H1 (cell line): ENCODE measurements around the gene RETREG1. TPM values are rescaled to one million over a fixed set of nuclear protein-coding genes. Genes with fewer than 3 reads are reported as not detected.

Experiments used
- CTCF ChIA-PET: fragments of 300-600 bp; sonication (Branson Sonifier 250); formaldehyde crosslinking; loops from one replicate; lab custom pipeline; 2021; ENCODE audit not compliant: partially characterized antibody; lab: Charles Lee
- POLR2A ChIA-PET: fragments of 300-600 bp; sonication (Branson Sonifier 250); formaldehyde crosslinking; loops from one replicate; lab custom pipeline; 2021; ENCODE audit warnings: inconsistent platforms; ENCODE audit not compliant: partially characterized antibody; lab: Charles Lee
- DNase-seq, 2 experiments: peaks; one replicate each; pipeline versions ENCODE4 v3.0.0 to v3.0.0-alpha.2; 2010 to 2022; ENCODE audit warnings: low spot score in 2 of 2, low read depth in 1 of 2, mixed read lengths in 1 of 2
- FAIRE-seq: peaks from 2 replicates; lab custom pipeline; 2011; peaks lifted over from hg19 to GRCh38; lab: Jason Lieb, UNC
- H2AFZ ChIP-seq: 2 replicates; pipeline ENCODE4 v1.8.1; 2012; ENCODE audit warnings: low read length, inconsistent platforms
- H2AK5ac ChIP-seq: 2 replicates; pipeline ENCODE4 v1.6.1; 2013; ENCODE audit warnings: low read depth, low read length
- H2BK120ac ChIP-seq: replicated peaks from 2 replicates; pipeline ENCODE3; 2013; ENCODE audit warnings: low read depth, low read length, inconsistent platforms
- H2BK12ac ChIP-seq: 2 replicates; pipeline ENCODE4 v1.6.1; 2013; ENCODE audit warnings: low read depth, low read length
- H2BK15ac ChIP-seq: 2 replicates; pipeline ENCODE4 v1.6.1; 2013; ENCODE audit warnings: low read length
- H2BK20ac ChIP-seq: 2 replicates; pipeline ENCODE4 v1.6.1; 2013; ENCODE audit warnings: low read length
- H2BK5ac ChIP-seq: 2 replicates; pipeline ENCODE4 v1.6.1; 2013; ENCODE audit warnings: low read depth, low read length
- H3K14ac ChIP-seq: 2 replicates; pipeline ENCODE4 v1.6.1; 2013; ENCODE audit warnings: inconsistent platforms; ENCODE audit not compliant: insufficient read length
- H3K18ac ChIP-seq: 2 replicates; pipeline ENCODE4 v1.6.1; 2013; ENCODE audit warnings: low read length; ENCODE audit errors: extremely low read depth
- H3K23ac ChIP-seq: 2 replicates; pipeline ENCODE4 v1.6.1; 2013; ENCODE audit warnings: inconsistent platforms; ENCODE audit not compliant: insufficient read length
- H3K23me2 ChIP-seq: 2 replicates; pipeline ENCODE4 v1.6.1; 2013; ENCODE audit warnings: low read depth, low read length
- H3K27ac ChIP-seq: 2 replicates; pipeline ENCODE4 v1.6.1; 2011; ENCODE audit warnings: low read depth, low read length, inconsistent platforms
- H3K27me3 ChIP-seq, 4 experiments: replicated peaks in 1 of 4; 1 replicate in 1 of 4; 2 replicates in 3 of 4; pipeline versions ENCODE4 v1.6.1 to v1.8.1; 2011 to 2013; ENCODE audit warnings: low read length in 3 of 4, mild to moderate bottlenecking in 3 of 4, inconsistent platforms in 2 of 4, mixed read lengths in 2 of 4, moderate library complexity in 1 of 4; ENCODE audit not compliant: control insufficient read depth in 3 of 4, insufficient read depth in 3 of 4; ENCODE audit errors: extremely low read depth in 1 of 4
- H3K36me3 ChIP-seq, 4 experiments: 2 replicates each; pipeline versions ENCODE4 v1.6.1 to v1.8.1; 2011 to 2013; ENCODE audit warnings: mild to moderate bottlenecking in 4 of 4, low read length in 3 of 4, moderate library complexity in 2 of 4, control low read depth in 1 of 4, inconsistent platforms in 1 of 4; ENCODE audit not compliant: insufficient read depth in 4 of 4, control insufficient read depth in 2 of 4
- H3K4ac ChIP-seq: replicated peaks from 2 replicates; pipeline ENCODE3; 2013; ENCODE audit warnings: low read length, low read depth, mixed read lengths, inconsistent platforms; ENCODE audit not compliant: insufficient read length
- H3K4me1 ChIP-seq, 4 experiments: replicated peaks in 1 of 4; 1 replicate in 1 of 4; 2 replicates in 3 of 4; pipeline versions ENCODE4 v1.6.1 to v1.8.1; 2011 to 2013; ENCODE audit warnings: low read length in 3 of 4, inconsistent platforms in 2 of 4, mixed read lengths in 1 of 4; ENCODE audit not compliant: insufficient read depth in 4 of 4, control insufficient read depth in 3 of 4
- H3K4me2 ChIP-seq, 2 experiments: 2 replicates each; pipeline versions ENCODE4 v1.6.1 to v1.8.1; 2011 to 2013; ENCODE audit warnings: low read depth in 2 of 2, low read length in 2 of 2, control low read depth in 1 of 2, inconsistent platforms in 1 of 2, mild to moderate bottlenecking in 1 of 2; ENCODE audit not compliant: insufficient read depth in 1 of 2
- H3K4me3 ChIP-seq, 4 experiments: fragments of 200-600, 300-600 bp in 1 of 4; sonication (generic), shearing (Covaris generic), sonication (Bioruptor Twin) in 1 of 4; 2 replicates each; pipeline versions ENCODE4 v1.5.1 to v1.8.1; 2011 to 2016; ENCODE audit warnings: low read length in 4 of 4, low read depth in 3 of 4, control low read depth in 2 of 4, inconsistent platforms in 2 of 4, mild to moderate bottlenecking in 2 of 4, mixed read lengths in 1 of 4, moderate library complexity in 1 of 4; ENCODE audit not compliant: insufficient read depth in 2 of 4; ENCODE audit errors: extremely low read depth in 1 of 4
- H3K56ac ChIP-seq: replicated peaks from 2 replicates; pipeline ENCODE3; 2013; ENCODE audit warnings: low read depth, mild to moderate bottlenecking, mixed read lengths, low read length, inconsistent platforms; ENCODE audit not compliant: insufficient read length
- H3K79me1 ChIP-seq: 2 replicates; pipeline ENCODE4 v1.6.1; 2013; ENCODE audit warnings: low read depth, low read length, control low read depth
- H3K79me2 ChIP-seq, 2 experiments: 2 replicates each; pipeline versions ENCODE4 v1.6.1 to v1.8.1; 2012 to 2013; ENCODE audit warnings: low read length in 2 of 2, mild to moderate bottlenecking in 2 of 2, inconsistent platforms in 1 of 2; ENCODE audit not compliant: insufficient read depth in 2 of 2, control insufficient read depth in 1 of 2
- H3K9ac ChIP-seq, 4 experiments: replicated peaks in 1 of 4; 1 replicate in 1 of 4; 2 replicates in 3 of 4; pipeline versions ENCODE4 v1.6.1 to v1.8.1; 2011 to 2013; ENCODE audit warnings: low read depth in 3 of 4, low read length in 3 of 4, control low read depth in 2 of 4, mild to moderate bottlenecking in 2 of 4, moderate library complexity in 2 of 4, inconsistent platforms in 1 of 4; ENCODE audit errors: extremely low read depth in 1 of 4
- H3K9me3 ChIP-seq, 2 experiments: 2 replicates each; pipeline versions ENCODE4 v1.6.1 to v1.8.1; 2012 to 2013; ENCODE audit warnings: mild to moderate bottlenecking in 2 of 2, moderate library complexity in 2 of 2, control low read depth in 1 of 2, inconsistent platforms in 1 of 2, low read depth in 1 of 2, low read length in 1 of 2, mixed read lengths in 1 of 2; ENCODE audit not compliant: insufficient read depth in 2 of 2
- H4K20me1 ChIP-seq, 2 experiments: replicated peaks in 1 of 2; 2 replicates each; pipeline versions ENCODE3 to v1.8.1; 2011 to 2013; ENCODE audit warnings: inconsistent platforms in 2 of 2, low read length in 2 of 2, mild to moderate bottlenecking in 1 of 2; ENCODE audit not compliant: insufficient read depth in 2 of 2, control insufficient read depth in 1 of 2
- H4K5ac ChIP-seq: 2 replicates; pipeline ENCODE4 v1.6.1; 2013; ENCODE audit warnings: low read length, low read depth, mixed read lengths, inconsistent platforms; ENCODE audit not compliant: insufficient read length
- H4K8ac ChIP-seq: 2 replicates; pipeline ENCODE4 v1.8.0; 2013; ENCODE audit warnings: mild to moderate bottlenecking, moderate library complexity, low read length, inconsistent platforms; ENCODE audit not compliant: insufficient read depth; ENCODE audit errors: extremely low read depth
- H4K91ac ChIP-seq: replicated peaks from 2 replicates; pipeline ENCODE3; 2013; ENCODE audit warnings: low read length, mixed read lengths, inconsistent platforms; ENCODE audit not compliant: insufficient read length
- BACH1 ChIP-seq: IDR thresholded peaks from 2 replicates; pipeline ENCODE4 v1.6.1; 2012; ENCODE audit warnings: low read length, improper control_type of control experiment
- BCL11A ChIP-seq, 2 experiments: IDR thresholded peaks; one replicate each; pipeline ENCODE4 v1.6.1; 2011; ENCODE audit warnings: low read depth in 2 of 2, low read length in 2 of 2, mild to moderate bottlenecking in 2 of 2
- CBX8 ChIP-seq: fragments of 300-800, 300-1000 bp; sonication (generic); IDR thresholded peaks from 2 replicates; pipeline ENCODE4 v1.7.1; 2016; ENCODE audit warnings: low read depth, low read length, borderline replicate concordance
- CHD1 ChIP-seq: IDR thresholded peaks from 2 replicates; pipeline ENCODE4 v1.6.1; 2012; ENCODE audit warnings: low read depth, low read length, improper control_type of control experiment
- HDAC2 ChIP-seq, 2 experiments: fragments of 300-600 bp in 1 of 2; sonication (generic) in 1 of 2; IDR thresholded peaks; 2 replicates each; pipeline ENCODE4 v1.6.1; 2011 to 2012; ENCODE audit warnings: low read depth in 2 of 2, low read length in 2 of 2, mild to moderate bottlenecking in 2 of 2, moderate library complexity in 2 of 2, borderline replicate concordance in 1 of 2, inconsistent platforms in 1 of 2
- JUN ChIP-seq: IDR thresholded peaks from 2 replicates; pipeline ENCODE4 v1.6.1; 2011; ENCODE audit warnings: low read depth, mild to moderate bottlenecking, improper control_type of control experiment, low read length
- KDM1A ChIP-seq: fragments of 200-600, 300-600 bp; sonication (generic); IDR thresholded peaks from 2 replicates; pipeline ENCODE4 v1.7.1; 2016; ENCODE audit warnings: mild to moderate bottlenecking, low read length, borderline replicate concordance
- NRF1 ChIP-seq: IDR thresholded peaks from 2 replicates; pipeline ENCODE4 v1.6.1; 2011; ENCODE audit warnings: mild to moderate bottlenecking, low read depth, low read length, improper control_type of control experiment
- POU5F1 ChIP-seq: IDR thresholded peaks from 2 replicates; pipeline ENCODE4 v1.6.1; 2011; ENCODE audit warnings: low read depth, mild to moderate bottlenecking, low read length, moderate library complexity
- RXRA ChIP-seq: IDR thresholded peaks from 2 replicates; pipeline ENCODE4 v1.6.1; 2011; ENCODE audit warnings: low read depth, mild to moderate bottlenecking, low read length, moderate library complexity; ENCODE audit not compliant: insufficient read depth
- SIX5 ChIP-seq: IDR thresholded peaks from 2 replicates; pipeline ENCODE4 v1.6.1; 2011; ENCODE audit warnings: mild to moderate bottlenecking, low read depth, low read length
- SP4 ChIP-seq: IDR thresholded peaks from 2 replicates; pipeline ENCODE4 v1.6.1; 2012; ENCODE audit warnings: low read length, inconsistent platforms
- SUZ12 ChIP-seq: fragments of 200-600 bp; sonication (generic); IDR thresholded peaks from 2 replicates; pipeline ENCODE4 v1.6.1; 2012; ENCODE audit warnings: mild to moderate bottlenecking, inconsistent platforms, low read length, moderate library complexity, mixed read lengths
- USF2 ChIP-seq: IDR thresholded peaks from 2 replicates; pipeline ENCODE4 v1.6.1; 2011; ENCODE audit warnings: low read length, improper control_type of control experiment
- WGBS, 2 experiments: shearing (Covaris generic) in 1 of 2; methylation state at CpG; one replicate each; pipeline versions ENCODE4 v1.1.6 to v1.1.7; 2013 to 2015; ENCODE audit warnings: low lambda C conversion rate in 2 of 2, mixed read lengths in 2 of 2, inconsistent platforms in 1 of 2, low coverage in 1 of 2, missing lambda C conversion rate in 1 of 2; ENCODE audit not compliant: insufficient replicate concordance in 2 of 2, insufficient coverage in 1 of 2, insufficient read length in 1 of 2; ENCODE audit errors: extremely low coverage in 1 of 2, missing lambda C conversion rate in 1 of 2; 5-methylcytosine and 5-hydroxymethylcytosine counted together
- polyA plus RNA-seq, 7 experiments: library from polyadenylated mRNA; depleted of rRNA in 3 of 7; stranded (reverse) in 5 of 7; unstranded in 2 of 7; fragments of >200 nt in 5 of 7; fragments of 200-250 nt in 2 of 7; gene quantifications; 1 replicate in 5 of 7; 2 replicates in 1 of 7; 4 replicates in 1 of 7; pipeline versions ENCODE4 v1.2.1 to v1.2.3, GENCODE V29; 2011 to 2013; ENCODE audit warnings: missing spikeins in 2 of 7, mixed read lengths in 2 of 7
- total RNA-seq: library from RNA; stranded (reverse); fragmentation: NEBNext Ultra II Directional; extraction: Animal tissue kit (Norgen Biotek cat#: 25700); gene quantifications from 2 replicates; pipeline ENCODE4 v1.2.1, GENCODE V29; 2021

Gene RETREG1
- total and polyA plus RNA-seq, 2 of the 8 experiments (the other 6 are each of a cell fraction or from before 2014, with no cell fraction given) = 0.62 to 1.9 TPM

- Histone ChIP-seq H4K8ac (no peak overlapping the region), H3K36me3 (no peaks in the 10 kb centered on the region), H2BK120ac (no peak overlapping the region), H3K79me2 (no peaks in the 10 kb centered on the region), H3K27me3 (no peaks in the 10 kb centered on the region), H3K56ac (no peak overlapping the region), H3K4ac (no peak overlapping the region), H2BK20ac (no peak overlapping the region), H3K4me1 (0 out of 7 replicates have a peak, but pooled peaks cover 0 to 2% (median 0%) of the 10 kb centered on the region in 4 experiments), H4K91ac (no peak overlapping the region), H3K23me2 (no peaks in the 10 kb centered on the region), H4K20me1 (no peaks in the 10 kb centered on the region), H3K27ac (no peak overlapping the region), H3K18ac (no peak overlapping the region), H2BK15ac (no peak overlapping the region), H2AFZ (no peak overlapping the region), H3K9me3 (no peaks in the 10 kb centered on the region), H3K4me3 (no peak overlapping the region), H2BK5ac (no peak overlapping the region), H2BK12ac (no peak overlapping the region), H4K5ac (no peak overlapping the region), H2AK5ac (no peak overlapping the region), H3K9ac (no peak overlapping the region), H3K79me1 (no peaks in the 10 kb centered on the region), H3K23ac (no peak overlapping the region), H3K14ac (no peak overlapping the region), H3K4me2 (no peak overlapping the region)
- WGBS, 2 experiments = 92% methylated on average over 1 of the region's 1 CpG; no CpG with 5 or more reads in 1 of the 2 experiments
- FAIRE-seq = no peak
- ChIA-PET POLR2A (no interaction called here), CTCF (interaction anchor here (2.1 to 3.0 kb wide), 2 partner anchors 13 to 21 kb away, joined by 7 to 20 read pairs; no protein-coding TSS in a partner anchor)
- DNase-seq = no peak
- no peak for TF ChIP-seq BCL11A (IDR thresholded peaks at IDR 0.05; ENCODE audit: low read depth in 2 of 2, low read length in 2 of 2)
- no peak for TF ChIP-seq RXRA
- no peak for TF ChIP-seq POU5F1
- TF ChIP-seq BACH1 = no peak
- no peak for TF ChIP-seq USF2
- no peak for TF ChIP-seq SP4
- TF ChIP-seq JUN = no peak
- no peak for TF ChIP-seq KDM1A
- TF ChIP-seq NRF1 = no peak
- TF ChIP-seq CHD1 = no peak
- no peak for TF ChIP-seq SIX5
- no peak for TF ChIP-seq CBX8
- TF ChIP-seq SUZ12 = no peak
- TF ChIP-seq HDAC2 (IDR thresholded peaks at IDR 0.05; ENCODE audit: borderline replicate concordance in 1 of 2, low read depth in 2 of 2, low read length in 2 of 2) = no peak
Observed at GRCh38 chr5:16565118-16565517, 51.7 kb downstream of the RETREG1 start.
